ENCODE measurements around the gene MYL2.

The MYL2 gene

DNA sequence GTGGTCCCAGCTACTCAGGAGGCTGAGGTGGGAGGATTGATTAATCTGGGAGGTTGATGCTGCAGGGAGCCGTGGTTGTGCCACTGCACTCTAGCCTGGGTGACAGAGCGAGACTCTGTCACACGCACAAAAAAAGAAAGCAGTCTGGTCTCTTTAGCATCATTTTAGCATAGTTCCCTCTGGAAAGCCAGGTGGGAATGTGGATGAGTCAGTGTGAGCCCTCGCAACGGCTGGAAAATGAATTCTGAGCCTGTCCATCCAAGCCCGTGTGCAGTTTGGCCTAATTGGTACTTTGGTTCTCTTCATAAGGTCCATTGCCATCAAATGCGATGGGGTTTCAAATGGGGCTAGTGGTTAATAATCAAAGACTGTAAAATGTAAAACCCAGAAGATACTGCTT lies 2.4 kb downstream of the MYL2 start:
- H3K9me3 ChIP-seq (ENCODE audit: control insufficient read depth in 5 of 5, low read length in 5 of 5): no peaks in the 10 kb centered on the region
- no peak overlapping the region for H3K9ac ChIP-seq (ENCODE audit: low read length in 5 of 5)
- H3K4me1 ChIP-seq (ENCODE audit: control insufficient read depth in 5 of 5, insufficient read depth in 5 of 5, low read length in 5 of 5): no peaks in the 10 kb centered on the region
- H3K27me3 ChIP-seq (ENCODE audit: control insufficient read depth in 5 of 5, insufficient read depth in 4 of 5, low read length in 5 of 5): peaks cover 3 to 10% (median 6%) of the 10 kb centered on the region in 5 donors
- H3K36me3 ChIP-seq (ENCODE audit: control insufficient read depth in 5 of 5, insufficient read depth in 5 of 5, low read length in 5 of 5): no peaks in the 10 kb centered on the region
- no peak overlapping the region for H3K4me3 ChIP-seq (ENCODE audit: low read depth in 1 of 5, low read length in 5 of 5)
- no peak overlapping the region for H3K27ac ChIP-seq (ENCODE audit: low read depth, low read length)

DNA sequence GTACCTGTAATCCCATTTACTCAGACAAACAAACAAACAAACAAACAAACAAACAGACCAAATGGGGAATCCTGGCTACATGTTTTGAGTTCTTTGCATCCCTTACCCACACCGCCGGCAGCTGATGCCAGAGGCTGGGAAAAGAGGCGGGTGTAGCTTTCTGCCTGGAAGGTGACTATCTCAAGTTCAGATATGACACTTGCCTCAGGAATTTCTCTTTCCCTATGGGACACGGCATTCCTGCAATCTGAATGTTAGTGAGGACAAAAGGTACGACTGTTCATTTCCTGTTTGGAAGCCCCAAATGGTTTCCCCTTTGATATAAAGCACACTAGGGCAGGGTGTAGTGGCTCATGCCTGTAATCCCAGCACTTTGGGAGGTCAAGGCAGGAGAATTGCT lies 2.9 kb downstream of the MYL2 start:
- H3K4me3 ChIP-seq (ENCODE audit: low read depth in 1 of 5, low read length in 5 of 5): no peak overlapping the region
- no peaks in the 10 kb centered on the region for H3K36me3 ChIP-seq (ENCODE audit: control insufficient read depth in 5 of 5, insufficient read depth in 5 of 5, low read length in 5 of 5)
- H3K9me3 ChIP-seq (ENCODE audit: control insufficient read depth in 5 of 5, low read length in 5 of 5): no peaks in the 10 kb centered on the region
- no peak overlapping the region for H3K27ac ChIP-seq (ENCODE audit: low read depth, low read length)
- H3K4me1 ChIP-seq (ENCODE audit: control insufficient read depth in 5 of 5, insufficient read depth in 5 of 5, low read length in 5 of 5): no peaks in the 10 kb centered on the region
- H3K9ac ChIP-seq (ENCODE audit: low read length in 5 of 5): no peak overlapping the region
- peaks cover under 1 to 10% (median 6%) of the 10 kb centered on the region in 5 donors for H3K27me3 ChIP-seq (ENCODE audit: control insufficient read depth in 5 of 5, insufficient read depth in 4 of 5, low read length in 5 of 5)

DNA sequence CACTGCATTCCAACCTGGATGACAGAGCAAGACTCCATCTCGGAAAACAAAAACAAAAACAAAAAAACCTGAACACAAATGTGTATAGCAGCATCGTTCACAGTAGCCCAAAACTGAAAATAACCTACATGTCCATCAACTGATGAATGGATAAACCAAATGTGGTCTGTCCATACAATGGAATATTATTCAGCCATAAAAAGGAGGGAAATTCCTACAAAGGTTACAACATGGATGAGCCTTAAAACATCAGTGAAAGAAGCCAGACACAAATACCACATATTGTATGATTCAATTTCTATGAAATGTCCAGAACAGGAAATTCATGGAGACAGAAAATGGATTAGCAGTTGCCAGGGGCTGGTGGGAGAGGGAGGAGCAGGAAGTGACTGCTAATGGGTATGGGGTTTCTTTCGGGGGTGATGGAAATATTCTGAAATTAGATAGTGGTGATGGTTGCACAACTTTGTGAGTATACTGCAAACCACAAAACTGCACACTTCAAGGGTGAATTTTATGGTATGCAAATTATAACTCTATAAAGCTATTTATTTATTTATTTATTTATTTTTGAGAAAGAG lies 4.0 kb downstream of the MYL2 start:
- Histone ChIP-seq H3K36me3 (ENCODE audit: control insufficient read depth in 5 of 5, insufficient read depth in 5 of 5, low read length in 5 of 5) (no peaks in the 10 kb centered on the region), H3K4me3 (ENCODE audit: low read depth in 1 of 5, low read length in 5 of 5) (no peak overlapping the region)

DNA sequence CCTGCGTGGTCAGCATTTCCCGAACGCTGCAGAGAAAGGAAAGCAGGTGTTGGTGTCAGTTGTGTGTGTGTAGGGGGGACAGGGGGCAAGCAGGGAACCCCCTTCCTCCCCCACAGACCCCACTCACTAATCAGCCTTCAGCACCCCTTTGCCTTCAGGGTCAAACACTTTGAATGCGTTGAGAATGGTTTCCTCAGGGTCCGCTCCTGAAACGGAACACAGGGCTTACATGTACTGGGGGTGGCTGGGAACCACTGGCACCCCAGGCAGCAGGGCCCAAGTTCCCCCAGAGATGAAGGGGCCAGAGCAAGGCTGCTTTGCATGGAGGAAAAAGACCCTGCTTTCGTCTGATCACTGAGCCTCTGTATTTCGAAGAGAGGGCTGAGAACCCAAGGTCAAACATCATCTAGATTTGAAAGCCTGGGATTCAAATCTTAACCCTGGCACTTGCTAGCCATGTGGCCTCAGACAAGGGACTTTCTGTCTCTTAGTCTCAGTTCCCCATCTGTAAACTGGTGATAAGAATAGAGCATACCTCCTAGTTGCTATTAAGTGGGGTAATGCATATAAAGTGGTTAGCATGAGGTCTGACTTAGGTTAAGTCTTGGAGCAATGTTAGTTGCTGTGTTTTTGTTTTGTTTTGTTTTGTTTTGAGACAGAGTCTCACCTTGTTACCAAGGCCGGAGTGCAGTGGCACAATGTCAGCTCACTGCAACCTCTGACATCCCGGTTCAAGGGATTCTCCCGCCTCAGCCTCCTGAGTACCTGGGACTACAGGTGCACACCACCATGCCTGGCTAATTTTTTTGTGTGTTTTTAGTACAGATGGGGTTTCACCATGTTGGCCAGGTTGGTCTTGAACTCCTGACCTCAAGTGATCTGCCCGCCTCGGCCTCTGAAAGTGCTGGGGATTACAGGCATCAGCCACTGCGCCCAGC lies 7.0 kb downstream of the MYL2 start:
- H3K9ac ChIP-seq (ENCODE audit: low read length in 5 of 5): no peak overlapping the region
- H3K27ac ChIP-seq (ENCODE audit: low read depth, low read length): no peak overlapping the region
- H3K27me3 ChIP-seq (ENCODE audit: control insufficient read depth in 5 of 5, insufficient read depth in 4 of 5, low read length in 5 of 5): peaks cover 0 to 10% (median 6%) of the 10 kb centered on the region in 5 donors
- H3K36me3 ChIP-seq (ENCODE audit: control insufficient read depth in 5 of 5, insufficient read depth in 5 of 5, low read length in 5 of 5): no peaks in the 10 kb centered on the region
- H3K9me3 ChIP-seq (ENCODE audit: control insufficient read depth in 5 of 5, low read length in 5 of 5): no peaks in the 10 kb centered on the region
- no peak overlapping the region for H3K4me3 ChIP-seq (ENCODE audit: low read depth in 1 of 5, low read length in 5 of 5)
- H3K4me1 ChIP-seq (ENCODE audit: control insufficient read depth in 5 of 5, insufficient read depth in 5 of 5, low read length in 5 of 5): no peaks in the 10 kb centered on the region

More for the DNA sequence above, 4.0 kb downstream of the MYL2 start:
- Histone ChIP-seq H3K27me3 (ENCODE audit: control insufficient read depth in 5 of 5, insufficient read depth in 4 of 5, low read length in 5 of 5) (peaks cover 3 to 7% (median 6%) of the 10 kb centered on the region in 5 donors), H3K9me3 (ENCODE audit: control insufficient read depth in 5 of 5, low read length in 5 of 5) (no peaks in the 10 kb centered on the region), H3K4me1 (ENCODE audit: control insufficient read depth in 5 of 5, insufficient read depth in 5 of 5, low read length in 5 of 5) (no peaks in the 10 kb centered on the region), H3K27ac (ENCODE audit: low read depth, low read length) (no peak overlapping the region), H3K9ac (ENCODE audit: low read length in 5 of 5) (no peak overlapping the region)

DNA sequence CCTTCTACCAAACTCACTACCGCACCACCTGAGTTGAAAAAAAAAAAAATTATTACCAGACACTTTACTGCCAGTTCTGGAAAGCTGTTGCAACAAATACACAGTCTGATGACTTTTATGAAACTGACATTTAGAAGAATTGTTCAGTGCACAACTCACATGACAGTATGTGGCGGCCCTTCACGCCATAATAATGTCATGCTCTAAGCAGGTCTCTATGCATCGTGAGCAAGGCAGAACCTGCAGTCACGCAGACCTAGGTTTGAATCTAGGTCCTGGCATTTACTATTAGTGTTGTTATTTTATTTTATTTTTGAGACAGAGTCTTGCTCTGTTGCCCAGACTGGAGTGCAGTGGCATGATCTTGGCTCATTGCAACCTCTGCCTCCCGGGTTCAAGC lies 8.1 kb downstream of the MYL2 start:
- Histone ChIP-seq H3K27ac (ENCODE audit: low read depth, low read length) (no peak overlapping the region), H3K9me3 (ENCODE audit: control insufficient read depth in 5 of 5, low read length in 5 of 5) (no peaks in the 10 kb centered on the region), H3K27me3 (ENCODE audit: control insufficient read depth in 5 of 5, insufficient read depth in 4 of 5, low read length in 5 of 5) (peaks cover 6 to 14% (median 9%) of the 10 kb centered on the region in 5 donors), H3K36me3 (ENCODE audit: control insufficient read depth in 5 of 5, insufficient read depth in 5 of 5, low read length in 5 of 5) (no peaks in the 10 kb centered on the region), H3K9ac (ENCODE audit: low read length in 5 of 5) (no peak overlapping the region), H3K4me1 (ENCODE audit: control insufficient read depth in 5 of 5, insufficient read depth in 5 of 5, low read length in 5 of 5) (no peaks in the 10 kb centered on the region), H3K4me3 (ENCODE audit: low read depth in 1 of 5, low read length in 5 of 5) (no peak overlapping the region)

DNA sequence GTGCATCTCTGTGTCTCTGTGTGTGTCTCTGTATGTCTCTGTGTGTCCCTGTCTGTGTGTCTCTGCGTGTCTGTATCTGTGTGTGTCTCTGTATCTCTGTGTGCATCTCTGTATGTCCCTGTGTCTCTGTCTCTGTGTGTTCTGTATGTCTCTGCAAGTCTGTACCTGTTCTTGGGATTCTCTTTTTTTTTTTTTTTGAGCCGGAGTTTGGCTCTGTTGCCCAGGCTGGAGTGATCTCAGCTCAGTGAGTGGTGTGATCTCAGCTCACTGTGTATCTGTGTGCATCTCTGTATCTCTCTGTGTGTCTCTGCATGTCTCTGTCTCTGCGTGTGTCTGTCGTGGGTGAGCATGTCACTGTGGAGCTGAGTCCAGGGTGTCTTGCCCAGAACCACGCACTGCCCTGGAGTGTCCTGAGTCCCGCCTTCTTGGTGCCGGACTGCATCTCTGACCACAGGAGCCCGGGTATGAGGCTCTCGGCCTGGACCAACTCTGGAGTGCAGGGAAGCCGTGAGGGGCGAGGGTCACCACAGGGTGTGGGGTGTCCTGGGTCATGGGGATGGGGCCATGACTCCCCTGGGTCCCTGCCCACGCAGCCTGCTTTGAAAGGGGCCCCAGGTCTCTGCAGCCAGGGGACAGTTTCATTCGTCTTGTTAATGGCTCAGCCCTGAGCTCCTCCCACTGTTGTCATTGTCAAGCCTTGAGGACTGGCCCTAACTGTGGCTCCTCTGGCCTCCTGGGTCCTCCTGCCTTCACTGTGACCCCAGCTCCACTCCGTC lies 11.8 kb downstream of the MYL2 start:
- H3K4me3 ChIP-seq (ENCODE audit: low read depth in 1 of 5, low read length in 5 of 5): no peak overlapping the region
- no peak overlapping the region for H3K27ac ChIP-seq (ENCODE audit: low read depth, low read length)
- H3K27me3 ChIP-seq (ENCODE audit: control insufficient read depth in 5 of 5, insufficient read depth in 4 of 5, low read length in 5 of 5): peaks cover 7 to 25% (median 11%) of the 10 kb centered on the region in 5 donors
- H3K36me3 ChIP-seq (ENCODE audit: control insufficient read depth in 5 of 5, insufficient read depth in 5 of 5, low read length in 5 of 5): no peaks in the 10 kb centered on the region
- H3K4me1 ChIP-seq (ENCODE audit: control insufficient read depth in 5 of 5, insufficient read depth in 5 of 5, low read length in 5 of 5): no peaks in the 10 kb centered on the region
- H3K9ac ChIP-seq (ENCODE audit: low read length in 5 of 5): no peak overlapping the region
- H3K9me3 ChIP-seq (ENCODE audit: control insufficient read depth in 5 of 5, low read length in 5 of 5): peaks cover 0 to 4% (median 0%) of the 10 kb centered on the region in 5 donors

DNA sequence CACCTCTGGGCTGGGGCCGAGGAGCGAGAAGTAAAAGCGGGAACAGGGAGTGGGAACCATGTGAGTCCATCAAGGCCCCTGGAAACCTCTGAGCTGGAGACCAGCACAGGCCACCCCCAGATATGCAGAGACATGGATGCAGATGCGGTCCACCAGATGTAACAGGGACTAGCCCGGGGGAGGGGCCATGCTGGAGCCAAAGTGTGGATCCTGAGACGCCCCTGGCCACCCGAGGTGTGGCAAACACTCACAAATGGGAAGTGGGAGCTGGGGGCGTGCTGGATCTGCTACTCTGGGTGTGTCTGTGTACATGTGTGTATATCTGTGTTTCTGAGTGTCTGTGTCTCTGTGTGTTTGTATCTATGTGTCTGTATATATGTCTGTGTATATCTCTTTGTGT lies 12.8 kb downstream of the MYL2 start:
- H3K27ac ChIP-seq (ENCODE audit: low read depth, low read length): no peak overlapping the region

DNA sequence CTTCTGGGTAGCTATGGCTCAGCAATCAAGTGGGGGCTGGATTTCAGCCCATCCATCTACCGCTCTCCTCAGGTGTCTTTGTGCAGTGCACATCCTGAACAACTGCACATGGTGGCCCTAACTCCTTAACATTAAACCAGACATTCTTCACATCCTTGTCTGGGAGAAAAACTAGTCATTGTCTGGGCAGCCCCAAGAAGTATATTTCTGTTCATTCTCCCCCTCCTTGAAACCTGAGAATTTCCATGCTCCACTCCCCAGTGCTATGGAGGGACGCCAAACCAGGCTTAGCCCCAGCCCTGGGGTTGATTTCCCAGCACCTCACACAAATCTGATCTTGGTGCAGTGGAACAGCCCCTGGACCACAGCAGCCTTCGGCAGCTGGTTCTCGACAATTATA lies 13.4 kb downstream of the MYL2 start:
- Histone ChIP-seq H3K27ac (ENCODE audit: low read depth, low read length) (no peak overlapping the region), H3K9ac (ENCODE audit: low read length in 5 of 5) (no peak overlapping the region), H3K36me3 (ENCODE audit: control insufficient read depth in 5 of 5, insufficient read depth in 5 of 5, low read length in 5 of 5) (no peaks in the 10 kb centered on the region)

More for the DNA sequence above, 12.8 kb downstream of the MYL2 start:
- Histone ChIP-seq H3K27me3 (ENCODE audit: control insufficient read depth in 5 of 5, insufficient read depth in 4 of 5, low read length in 5 of 5) (peaks cover 7 to 29% (median 11%) of the 10 kb centered on the region in 5 donors), H3K4me1 (ENCODE audit: control insufficient read depth in 5 of 5, insufficient read depth in 5 of 5, low read length in 5 of 5) (no peaks in the 10 kb centered on the region), H3K36me3 (ENCODE audit: control insufficient read depth in 5 of 5, insufficient read depth in 5 of 5, low read length in 5 of 5) (no peaks in the 10 kb centered on the region), H3K9ac (ENCODE audit: low read length in 5 of 5) (no peak overlapping the region), H3K9me3 (ENCODE audit: control insufficient read depth in 5 of 5, low read length in 5 of 5) (peaks cover 0 to 5% (median 0%) of the 10 kb centered on the region in 5 donors), H3K4me3 (ENCODE audit: low read depth in 1 of 5, low read length in 5 of 5) (no peak overlapping the region)

DNA sequence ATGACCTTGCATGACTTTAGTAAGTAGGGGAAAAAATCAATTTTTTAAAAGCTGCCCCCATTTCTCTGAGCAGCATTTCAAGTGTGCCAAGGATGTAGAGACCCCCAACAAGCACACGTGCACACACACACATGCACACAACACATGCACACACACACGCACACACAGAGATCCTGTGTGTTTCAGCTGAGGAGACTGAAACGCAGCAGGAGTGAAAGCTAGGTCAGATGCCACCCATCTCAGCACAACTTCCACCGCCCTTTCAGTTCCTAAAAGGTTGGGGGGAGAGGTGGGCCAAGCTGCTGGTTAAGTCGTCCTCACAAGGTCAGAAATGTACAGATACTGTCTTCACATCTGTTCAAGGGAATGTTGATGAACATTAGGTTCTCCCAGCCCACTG lies 13.9 kb downstream of the MYL2 start:
- peaks cover 0 to 5% (median 0%) of the 10 kb centered on the region in 5 donors for H3K9me3 ChIP-seq (ENCODE audit: control insufficient read depth in 5 of 5, low read length in 5 of 5)
- H3K9ac ChIP-seq (ENCODE audit: low read length in 5 of 5): no peak overlapping the region
- peaks cover 7 to 29% (median 11%) of the 10 kb centered on the region in 5 donors for H3K27me3 ChIP-seq (ENCODE audit: control insufficient read depth in 5 of 5, insufficient read depth in 4 of 5, low read length in 5 of 5)
- H3K4me3 ChIP-seq (ENCODE audit: low read depth in 1 of 5, low read length in 5 of 5): no peak overlapping the region
- no peak overlapping the region for H3K27ac ChIP-seq (ENCODE audit: low read depth, low read length)
- H3K4me1 ChIP-seq (ENCODE audit: control insufficient read depth in 5 of 5, insufficient read depth in 5 of 5, low read length in 5 of 5): no peaks in the 10 kb centered on the region
- H3K36me3 ChIP-seq (ENCODE audit: control insufficient read depth in 5 of 5, insufficient read depth in 5 of 5, low read length in 5 of 5): no peaks in the 10 kb centered on the region

More for the DNA sequence above, 13.4 kb downstream of the MYL2 start:
- Histone ChIP-seq H3K9me3 (ENCODE audit: control insufficient read depth in 5 of 5, low read length in 5 of 5) (peaks cover 0 to 5% (median 0%) of the 10 kb centered on the region in 5 donors), H3K4me3 (ENCODE audit: low read depth in 1 of 5, low read length in 5 of 5) (no peak overlapping the region), H3K27me3 (ENCODE audit: control insufficient read depth in 5 of 5, insufficient read depth in 4 of 5, low read length in 5 of 5) (peaks cover 7 to 29% (median 11%) of the 10 kb centered on the region in 5 donors), H3K4me1 (ENCODE audit: control insufficient read depth in 5 of 5, insufficient read depth in 5 of 5, low read length in 5 of 5) (no peaks in the 10 kb centered on the region)
